Measurements from ENCODE around the gene SPOCK1. TPM values are rescaled to one million over a fixed set of nuclear protein-coding genes. Genes with fewer than 3 reads are reported as not detected.

SPOCK1 gene
- total and polyA plus RNA-seq, 8 donors = 0.46 to 15.6 (median 9.2) TPM

- H3K4me3 ChIP-seq = no peak overlapping the region
- H3K9me3 ChIP-seq = no peaks in the 10 kb centered on the region
- no peaks in the 10 kb centered on the region for H3K36me3 ChIP-seq
- intact Hi-C loops (cut with DNase I; ENCODE audit: low total_unique reads) = no loop called here
- 82 to 93% (median 86%) methylated on average over 4 of the region's 4 CpGs for WGBS, 5 donors
- H3K27ac ChIP-seq = peak overlapping the region in 1 of 5 donors; percentile 16
- H3K4me1 ChIP-seq = peaks cover 0 to 9% (median 4%) of the 10 kb centered on the region in 4 donors
- no peak for TF ChIP-seq CTCF (IDR thresholded peaks at IDR 0.05)
- no peak for TF ChIP-seq EP300 (IDR thresholded peaks at IDR 0.05)
- no peak for TF ChIP-seq POLR2A (IDR thresholded peaks at IDR 0.05)
- TF ChIP-seq POLR2AphosphoS5 (IDR thresholded peaks at IDR 0.05) = no peak
- no peaks in the 10 kb centered on the region for H3K27me3 ChIP-seq
- DNase-seq = no peak
Observed at GRCh38 chr5:137223324-137224295, 275.5 kb downstream of the SPOCK1 start.

GRCh38 chr5:137221943-137222342 is 277.2 kb downstream of the SPOCK1 start:
- peak in 1 of 2 donors; percentile 32 for DNase-seq
- H3K4me3 ChIP-seq = no peak overlapping the region
- peaks cover 3 to 25% (median 13%) of the 10 kb centered on the region in 4 donors for H3K4me1 ChIP-seq
- intact Hi-C loops (cut with DNase I; ENCODE audit: low total_unique reads) = no loop called here
- WGBS, 5 donors = 58 to 70% (median 61%) methylated on average over 3 of the region's 3 CpGs
- no peaks in the 10 kb centered on the region for H3K27me3 ChIP-seq
- TF ChIP-seq POLR2AphosphoS5 (IDR thresholded peaks at IDR 0.05) = no peak
- no peak for TF ChIP-seq CTCF (IDR thresholded peaks at IDR 0.05)
- TF ChIP-seq POLR2A (IDR thresholded peaks at IDR 0.05) = no peak
- no peaks in the 10 kb centered on the region for H3K9me3 ChIP-seq
- no peak overlapping the region for H3K27ac ChIP-seq
- H3K36me3 ChIP-seq = no peaks in the 10 kb centered on the region

DNA sequence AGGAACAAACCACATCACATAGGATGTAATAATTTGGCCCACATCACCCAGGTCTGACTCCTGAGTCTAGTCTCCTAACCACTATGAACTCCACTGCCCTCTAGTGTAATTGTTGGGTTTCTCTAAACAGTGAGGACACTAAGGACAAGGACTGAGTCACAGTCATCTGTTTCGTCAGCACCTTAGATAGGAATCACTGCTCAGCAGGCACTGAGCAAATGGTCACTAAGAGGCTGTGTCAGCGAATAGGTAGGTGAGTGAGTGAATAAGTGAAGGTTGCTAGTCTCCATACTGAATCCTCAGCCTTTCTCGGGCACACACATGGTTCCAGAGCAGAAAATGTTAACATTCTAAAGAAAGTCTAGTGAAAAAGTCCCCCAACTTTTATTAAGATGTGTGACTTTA is 278.6 kb downstream of the SPOCK1 start:
- TF ChIP-seq CTCF (IDR thresholded peaks at IDR 0.05) = peak in 5 of 7 experiments; percentile 4 to 46 (median 39)
- peak in 1 of 3 donors; percentile 9 for TF ChIP-seq POLR2AphosphoS5 (IDR thresholded peaks at IDR 0.05)
- no peak for TF ChIP-seq POLR2A (IDR thresholded peaks at IDR 0.05)
- WGBS, 5 donors = 40 to 56% (median 48%) methylated on average over 3 of the region's 3 CpGs
- H3K36me3 ChIP-seq = no peaks in the 10 kb centered on the region
- H3K4me3 ChIP-seq = no peak overlapping the region
- no peak overlapping the region for H3K27ac ChIP-seq
- H3K4me1 ChIP-seq = peaks cover 3 to 34% (median 13%) of the 10 kb centered on the region in 4 donors
- H3K27me3 ChIP-seq = no peaks in the 10 kb centered on the region
- H3K9me3 ChIP-seq = no peaks in the 10 kb centered on the region
- intact Hi-C loops (cut with DNase I; ENCODE audit: low total_unique reads) = no loop called here
- peak in 1 of 2 donors; percentile 62 for DNase-seq

- WGBS, 5 donors = 8 to 40% (median 31%) methylated on average over 1 of the region's 1 CpG
- no peak for DNase-seq
- TF ChIP-seq EP300 (IDR thresholded peaks at IDR 0.05) (no peak), POLR2A (IDR thresholded peaks at IDR 0.05) (no peak), CTCF (IDR thresholded peaks at IDR 0.05) (no peak), POLR2AphosphoS5 (IDR thresholded peaks at IDR 0.05) (no peak)
- H3K27me3 ChIP-seq = no peaks in the 10 kb centered on the region
- intact Hi-C loops (cut with DNase I; ENCODE audit: low total_unique reads) = no loop called here
- H3K4me3 ChIP-seq = no peak overlapping the region
- no peaks in the 10 kb centered on the region for H3K9me3 ChIP-seq
- no peaks in the 10 kb centered on the region for H3K36me3 ChIP-seq
- peak overlapping the region in 2 of 5 donors; percentile 9 to 30 for H3K27ac ChIP-seq
- peaks cover 4 to 48% (median 17%) of the 10 kb centered on the region in 4 donors for H3K4me1 ChIP-seq
Observed at GRCh38 chr5:137218896-137219295, 280.2 kb downstream of the SPOCK1 start.

Data from stomach (tissue), 9 donors.